ENCODE results near the gene GRAP2. TPM values are rescaled to one million over a fixed set of nuclear protein-coding genes. Genes with fewer than 3 reads are reported as not detected.

Gene GRAP2
- total and polyA plus RNA-seq, 2 of the 13 experiments (the other 11 are each of a cell fraction or from before 2014, with no cell fraction given): 0.15 TPM; not detected in 1

GRCh38 chr22:39923696-39924095, 22.8 kb downstream of the GRAP2 start:
- BruUV-seq (replicated peaks): no TSS peak
- peaks cover 11% of the 10 kb centered on the region for H3K4me1 ChIP-seq (ENCODE audit: insufficient read depth, low read length)
- no peak overlapping the region for H3K27ac ChIP-seq (ENCODE audit: extremely low read length, insufficient read depth, low read length)
- no peak overlapping the region for H2AFZ ChIP-seq (ENCODE audit: low read length)
- H3K36me3 ChIP-seq (replicated peaks in 1 of 2; ENCODE audit: control insufficient read depth in 1 of 2, insufficient read depth in 2 of 2, low read length in 2 of 2): no peaks in the 10 kb centered on the region
- no peaks in the 10 kb centered on the region for H3K79me2 ChIP-seq (ENCODE audit: insufficient read depth, low read length)
- no peak overlapping the region for H3K9ac ChIP-seq (ENCODE audit: insufficient read depth, low read depth, low read length)
- no peak for DNase-seq (ENCODE audit: low spot score)
- intact Hi-C loops (cut with micrococcal nuclease; ENCODE audit: unreplicated experiment) (no loop called here), in situ Hi-C loops (cut with HindIII; ENCODE audit: extremely low pct_ligation_motif_present, low pct_unique_long_range_greater_than_20kb) (no loop called here)
- POLR2A ChIA-PET: no interaction called here
- no peaks in the 10 kb centered on the region for H4K20me1 ChIP-seq (ENCODE audit: insufficient read depth, low read length)
- CTCF ChIA-PET (ENCODE audit: low intra/inter-chr PET ratio, low total read pairs): no interaction called here
- H3K4me3 ChIP-seq (replicated peaks in 1 of 3; ENCODE audit: insufficient read depth in 1 of 3, low read depth in 2 of 3, low read length in 3 of 3): no peak overlapping the region
- no peak for ATAC-seq
- no peak overlapping the region for H3K4me2 ChIP-seq (ENCODE audit: low read depth, low read length)
- H3K27me3 ChIP-seq (ENCODE audit: control insufficient read depth in 1 of 2, insufficient read depth in 2 of 2, low read length in 2 of 2): no peaks in the 10 kb centered on the region; a peak in 2 of 5 replicates
- no peaks in the 10 kb centered on the region for H3K9me3 ChIP-seq (ENCODE audit: low read length)
- WGBS (ENCODE audit: low lambda C conversion rate): 38% methylated on average over 5 of the region's 5 CpGs
- FAIRE-seq: no peak
- no peak for TF ChIP-seq USF2 (IDR thresholded peaks at IDR 0.05; ENCODE audit: low read depth, low read length)
- no peak for TF ChIP-seq USF2 (CRISPR knock-in tag; IDR thresholded peaks at IDR 0.05; ENCODE audit: borderline replicate concordance)
- no peak for TF ChIP-seq ZC3H13 (CRISPR knock-in tag; IDR thresholded peaks at IDR 0.05)
- TF ChIP-seq SRY (CRISPR knock-in tag; IDR thresholded peaks at IDR 0.05): no peak
- TF ChIP-seq CC2D1A (CRISPR knock-in tag; IDR thresholded peaks at IDR 0.05): no peak
- no peak for TF ChIP-seq E2F1 (CRISPR knock-in tag; IDR thresholded peaks at IDR 0.05)
- TF ChIP-seq THAP7 (CRISPR knock-in tag; IDR thresholded peaks at IDR 0.05): no peak
- TF ChIP-seq ZNF33A (CRISPR knock-in tag; IDR thresholded peaks at IDR 0.05; ENCODE audit: borderline replicate concordance): no peak
- no peak for TF ChIP-seq FOSL2 (CRISPR knock-in tag; IDR thresholded peaks at IDR 0.05)
- no peak for TF ChIP-seq AHR (CRISPR knock-in tag; IDR thresholded peaks at IDR 0.05)
- no peak for TF ChIP-seq PAXIP1 (CRISPR knock-in tag; conservative IDR thresholded peaks at IDR 0.05)
- TF ChIP-seq GATAD2A (CRISPR knock-in tag; IDR thresholded peaks at IDR 0.05): no peak
- TF ChIP-seq ZNF572 (CRISPR knock-in tag; IDR thresholded peaks at IDR 0.05): no peak
- TF ChIP-seq GABPB1 (CRISPR knock-in tag; IDR thresholded peaks at IDR 0.05): no peak
- no peak for TF ChIP-seq TEAD2 (CRISPR knock-in tag; IDR thresholded peaks at IDR 0.05)
- TF ChIP-seq KMT2B (CRISPR knock-in tag; IDR thresholded peaks at IDR 0.05): no peak

Data from HepG2 (cell line).